C4-2B (cell line): Measurements from ENCODE around the gene SMARCAL1.

Experiments
- ZFX ChIP-seq: fragments of 450-650 bp; IDR thresholded peaks from 2 replicates; pipeline ENCODE4 v1.6.1; 2017
- TF ChIP-seq, protein P1 (sequence below): fragments of 450-650 bp; conservative IDR thresholded peaks from 2 replicates; pipeline ENCODE4 v1.5.1; 2017; ENCODE audit warnings: mild to moderate bottlenecking

- TF ChIP-seq, protein P1, sequence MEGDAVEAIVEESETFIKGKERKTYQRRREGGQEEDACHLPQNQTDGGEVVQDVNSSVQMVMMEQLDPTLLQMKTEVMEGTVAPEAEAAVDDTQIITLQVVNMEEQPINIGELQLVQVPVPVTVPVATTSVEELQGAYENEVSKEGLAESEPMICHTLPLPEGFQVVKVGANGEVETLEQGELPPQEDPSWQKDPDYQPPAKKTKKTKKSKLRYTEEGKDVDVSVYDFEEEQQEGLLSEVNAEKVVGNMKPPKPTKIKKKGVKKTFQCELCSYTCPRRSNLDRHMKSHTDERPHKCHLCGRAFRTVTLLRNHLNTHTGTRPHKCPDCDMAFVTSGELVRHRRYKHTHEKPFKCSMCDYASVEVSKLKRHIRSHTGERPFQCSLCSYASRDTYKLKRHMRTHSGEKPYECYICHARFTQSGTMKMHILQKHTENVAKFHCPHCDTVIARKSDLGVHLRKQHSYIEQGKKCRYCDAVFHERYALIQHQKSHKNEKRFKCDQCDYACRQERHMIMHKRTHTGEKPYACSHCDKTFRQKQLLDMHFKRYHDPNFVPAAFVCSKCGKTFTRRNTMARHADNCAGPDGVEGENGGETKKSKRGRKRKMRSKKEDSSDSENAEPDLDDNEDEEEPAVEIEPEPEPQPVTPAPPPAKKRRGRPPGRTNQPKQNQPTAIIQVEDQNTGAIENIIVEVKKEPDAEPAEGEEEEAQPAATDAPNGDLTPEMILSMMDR = no peak
- no peak for TF ChIP-seq ZFX
Observed at GRCh38 chr2:216446343-216446742, 34.1 kb downstream of the SMARCAL1 start.
